Measurements from ENCODE around the gene PRKN.

- TF ChIP-seq, protein P1, sequence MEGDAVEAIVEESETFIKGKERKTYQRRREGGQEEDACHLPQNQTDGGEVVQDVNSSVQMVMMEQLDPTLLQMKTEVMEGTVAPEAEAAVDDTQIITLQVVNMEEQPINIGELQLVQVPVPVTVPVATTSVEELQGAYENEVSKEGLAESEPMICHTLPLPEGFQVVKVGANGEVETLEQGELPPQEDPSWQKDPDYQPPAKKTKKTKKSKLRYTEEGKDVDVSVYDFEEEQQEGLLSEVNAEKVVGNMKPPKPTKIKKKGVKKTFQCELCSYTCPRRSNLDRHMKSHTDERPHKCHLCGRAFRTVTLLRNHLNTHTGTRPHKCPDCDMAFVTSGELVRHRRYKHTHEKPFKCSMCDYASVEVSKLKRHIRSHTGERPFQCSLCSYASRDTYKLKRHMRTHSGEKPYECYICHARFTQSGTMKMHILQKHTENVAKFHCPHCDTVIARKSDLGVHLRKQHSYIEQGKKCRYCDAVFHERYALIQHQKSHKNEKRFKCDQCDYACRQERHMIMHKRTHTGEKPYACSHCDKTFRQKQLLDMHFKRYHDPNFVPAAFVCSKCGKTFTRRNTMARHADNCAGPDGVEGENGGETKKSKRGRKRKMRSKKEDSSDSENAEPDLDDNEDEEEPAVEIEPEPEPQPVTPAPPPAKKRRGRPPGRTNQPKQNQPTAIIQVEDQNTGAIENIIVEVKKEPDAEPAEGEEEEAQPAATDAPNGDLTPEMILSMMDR (IDR thresholded peaks at IDR 0.05; ENCODE audit: insufficient read depth, low read depth, low read length) = no peak
- no peak for TF ChIP-seq EZH2 (IDR thresholded peaks at IDR 0.05; ENCODE audit: insufficient read depth, low read length)
These were observed 889.7 kb downstream of the PRKN start for GRCh38 chr6:161837854-161838253.
